Upper lobe of left lung (tissue), 6 donors: ENCODE data around the gene ZNF727. TPM values are rescaled to one million over a fixed set of nuclear protein-coding genes. Genes with fewer than 3 reads are reported as not detected.
"Not testable (repeated sequence)": the region's sequence is repeated elsewhere in the genome, so short reads cannot be mapped to it uniquely, and the experiment has no call there.

ENCODE experiments used
- ATAC-seq, 2 donors: fragments of 200-7000 bp; cut with Tn5 transposase; one replicate each; pipeline ENCODE4 v1.9.1; 2022; ENCODE audit warnings: mild to moderate bottlenecking in 2 of 2, moderate library complexity in 2 of 2; ENCODE audit not compliant: low FRiP score in 2 of 2
- DNase-seq, 2 donors: peaks; one replicate each; pipeline ENCODE4 v3.0.0-alpha.2; 2019 to 2020
- H3K27ac ChIP-seq, 4 donors: fragments of 200-600 bp; sonication (generic); one replicate each; pipeline ENCODE4 v1.5.1; 2016 to 2019
- H3K27me3 ChIP-seq, 4 donors: fragments of 200-600 bp; sonication (generic); one replicate each; pipeline ENCODE4 v1.5.1; 2017 to 2019
- H3K36me3 ChIP-seq, 4 donors: fragments of 200-600 bp; sonication (generic); one replicate each; pipeline ENCODE4 v1.5.1; 2016 to 2019
- H3K4me1 ChIP-seq, 4 donors: fragments of 200-600 bp; sonication (generic); one replicate each; pipeline ENCODE4 v1.5.1; 2018 to 2019
- H3K4me3 ChIP-seq, 4 donors: fragments of 200-600 bp; sonication (generic); one replicate each; pipeline ENCODE4 v1.5.1; 2017 to 2019; ENCODE audit warnings: mild to moderate bottlenecking in 2 of 4, moderate library complexity in 1 of 4
- H3K9me3 ChIP-seq, 4 donors: fragments of 200-600 bp; sonication (generic); one replicate each; pipeline ENCODE4 v1.5.1; 2018 to 2019
- CTCF ChIP-seq, 6 experiments: fragments of 450-650 bp in 4 of 6; fragments of 200-600 bp in 2 of 6; sonication (generic) in 2 of 6; IDR thresholded peaks; one replicate each; pipeline ENCODE4 v1.5.1; 2016 to 2019; ENCODE audit warnings: antibody characterized with exemption in 6 of 6
- EP300 ChIP-seq, 4 donors: sonication (generic); formaldehyde crosslinking; IDR thresholded peaks; one replicate each; pipeline ENCODE4 v1.5.1; 2017; ENCODE audit warnings: antibody characterized with exemption in 4 of 4, control low read depth in 2 of 4
- POLR2A ChIP-seq, 4 donors: fragments of 450-650 bp; IDR thresholded peaks; one replicate each; pipeline ENCODE4 v1.5.1; 2016 to 2017; ENCODE audit warnings: antibody characterized with exemption in 4 of 4, mild to moderate bottlenecking in 2 of 4
- POLR2AphosphoS5 ChIP-seq, 2 donors: sonication (generic); formaldehyde crosslinking; IDR thresholded peaks; one replicate each; pipeline ENCODE4 v1.5.1; 2017; ENCODE audit warnings: antibody characterized with exemption in 2 of 2
- WGBS, 2 donors: methylation state at CpG; one replicate each; pipeline ENCODE4 v1.1.5; 2017 to 2018; 5-methylcytosine and 5-hydroxymethylcytosine counted together
- total RNA-seq, 6 donors: library from RNA; depleted of rRNA in 4 of 6; stranded (reverse); fragments of >200 nt in 4 of 6; gene quantifications; one replicate each; pipeline versions ENCODE4 v1.1.0 to v1.2.1, GENCODE V29; 2016 to 2021
- donor health status: DM: no; HTN: no; CAD: no; lungs with moderate emphysema.
- donor health status: DM: no; HTN: yes; CAD: no; lungs with severe emphysema.

Gene ZNF727
- total RNA-seq = 1 to 10 TPM in 5 of 6 donors, under 1 TPM in 1; 0.59 to 7.3 (median 2.4) TPM

GRCh38 chr7:64045301-64046040 lies at the start of gene ZNF727:
Gene ZNF727 (plus strand): TSS chr7:64045434. CDS start chr7:64045622, 188 bp downstream.
- H3K27ac ChIP-seq = peak within 1 kb of the TSS in 3 of 4 donors; percentile 51 to 84 (median 75)
- no peaks in the 10 kb centered on the region for H3K36me3 ChIP-seq
- ATAC-seq (peak; percentile 70 to 98), DNase-seq (peak; percentile 68 to 69)
- TF ChIP-seq EP300 (IDR thresholded peaks at IDR 0.05) (no peak), POLR2AphosphoS5 (IDR thresholded peaks at IDR 0.05) (peak in 1 of 2 donors; percentile 34), CTCF (IDR thresholded peaks at IDR 0.05) (no peak), POLR2A (IDR thresholded peaks at IDR 0.05) (peak in 2 of 4 donors; percentile 23 to 26)
- H3K9me3 ChIP-seq = peaks cover 0 to 13% (median 3%) of the 10 kb centered on the region in 4 donors
- peak within 1 kb of the TSS in 3 of 4 donors; percentile 51 to 61 (median 56) for H3K4me3 ChIP-seq
- WGBS, 2 donors = 5 to 10% methylated on average over 31 to 33 of the region's 33 CpGs
- no peaks in the 10 kb centered on the region for H3K27me3 ChIP-seq
- H3K4me1 ChIP-seq = no peaks in the 10 kb centered on the region

GRCh38 chr7:63998549-63998948 lies 46.7 kb upstream of the ZNF727 start, which contains the start of gene ZNF722:
Gene ZNF722 (plus strand): TSS chr7:63998849. CDS start chr7:63998962, 113 bp downstream.
- no peak for DNase-seq
- Histone ChIP-seq H3K9me3 (peaks cover 0 to 51% (median 17%) of the 10 kb centered on the region in 4 donors), H3K27me3 (no peaks in the 10 kb centered on the region), H3K4me3 (no peak within 1 kb of the TSS), H3K36me3 (no peaks in the 10 kb centered on the region), H3K4me1 (no peaks in the 10 kb centered on the region), H3K27ac (no peak within 1 kb of the TSS)
- 87 to 92% methylated on average over 10 of the region's 10 CpGs for WGBS, 2 donors
- TF ChIP-seq EP300 (IDR thresholded peaks at IDR 0.05) = no peak
- TF ChIP-seq POLR2A (IDR thresholded peaks at IDR 0.05) = no peak
- TF ChIP-seq CTCF (IDR thresholded peaks at IDR 0.05) = no peak
- no peak for TF ChIP-seq POLR2AphosphoS5 (IDR thresholded peaks at IDR 0.05)
- ATAC-seq = no peak

GRCh38 chr7:64015496-64015895 lies 29.7 kb upstream of the ZNF727 start:
- DNase-seq, H3K4me3 ChIP-seq, H3K36me3 ChIP-seq, H3K27ac ChIP-seq, ATAC-seq, H3K4me1 ChIP-seq, H3K27me3 ChIP-seq: not testable (repeated sequence)
- WGBS, 2 donors = 54 to 78% methylated on average over 2 of the region's 2 CpGs
- H3K9me3 ChIP-seq = peaks cover 22 to 65% (median 46%) of the 10 kb centered on the region in 4 donors

- no peak for TF ChIP-seq EP300 (IDR thresholded peaks at IDR 0.05)
- no peak for TF ChIP-seq CTCF (IDR thresholded peaks at IDR 0.05)
- TF ChIP-seq POLR2A (IDR thresholded peaks at IDR 0.05) = no peak
- no peaks in the 10 kb centered on the region for H3K36me3 ChIP-seq
- no peak for ATAC-seq
- WGBS, 2 donors = 86 to 89% methylated on average over 3 of the region's 3 CpGs
- H3K4me1 ChIP-seq = no peaks in the 10 kb centered on the region
- DNase-seq = no peak
- H3K4me3 ChIP-seq = no peak overlapping the region
- peaks cover 12 to 83% (median 47%) of the 10 kb centered on the region in 4 donors for H3K9me3 ChIP-seq
- no peak overlapping the region for H3K27ac ChIP-seq
- H3K27me3 ChIP-seq = no peaks in the 10 kb centered on the region
Measured at GRCh38 chr7:64035388-64035787, 9.8 kb upstream of the ZNF727 start.

GRCh38 chr7:64037095-64037494 lies 8.1 kb upstream of the ZNF727 start:
- ATAC-seq (peak in 1 of 2 donors; percentile 12), DNase-seq (peak in 1 of 2 donors; percentile 60)
- no peak for TF ChIP-seq EP300 (IDR thresholded peaks at IDR 0.05)
- TF ChIP-seq POLR2AphosphoS5 (IDR thresholded peaks at IDR 0.05) = no peak
- H3K27me3 ChIP-seq = no peaks in the 10 kb centered on the region
- WGBS, 2 donors = 25 to 37% methylated on average over 9 to 20 of the region's 21 CpGs
- no peaks in the 10 kb centered on the region for H3K36me3 ChIP-seq
- no peaks in the 10 kb centered on the region for H3K4me1 ChIP-seq
- no peak overlapping the region for H3K27ac ChIP-seq
- no peak overlapping the region for H3K4me3 ChIP-seq
- H3K9me3 ChIP-seq = peaks cover 12 to 75% (median 41%) of the 10 kb centered on the region in 4 donors
